Peyer's patch (tissue), 4 donors: ENCODE data around the gene ARPC1A.

Experiments
- POLR2A ChIP-seq, 2 donors: fragments of 450-650 bp; IDR thresholded peaks; one replicate each; pipeline ENCODE4 v1.5.1; 2017; ENCODE audit warnings: antibody characterized with exemption in 2 of 2, mild to moderate bottlenecking in 2 of 2, moderate library complexity in 2 of 2
- TF ChIP-seq, protein P1 (sequence below), 6 experiments: fragments of 450-650 bp in 4 of 6; fragments of 200-600 bp in 2 of 6; sonication (generic) in 1 of 6; IDR thresholded peaks; one replicate each; pipeline ENCODE4 v1.5.1; 2017 to 2019; ENCODE audit warnings: antibody characterized with exemption in 6 of 6, mild to moderate bottlenecking in 3 of 6, moderate library complexity in 1 of 6

DNA sequence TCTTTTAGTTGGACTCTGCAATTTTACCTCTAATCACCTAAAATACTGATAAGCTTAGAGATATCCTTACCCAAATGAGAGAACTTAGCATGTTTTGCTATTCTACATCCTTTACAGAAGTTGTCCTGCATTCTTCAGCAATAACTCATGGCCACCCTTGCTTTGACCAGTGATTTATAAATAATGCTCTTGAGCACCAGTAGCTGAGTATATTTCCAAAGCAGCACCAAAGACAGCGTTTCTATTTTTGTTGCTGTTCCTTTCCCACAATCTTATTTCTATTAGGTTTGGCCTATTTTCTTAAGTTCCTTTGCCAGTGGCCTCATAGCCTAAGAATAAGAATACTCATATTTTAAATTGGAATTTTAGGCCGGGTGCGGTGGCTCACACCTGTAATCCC is 15.0 kb downstream of the ARPC1A start:
- TF ChIP-seq, protein P1, sequence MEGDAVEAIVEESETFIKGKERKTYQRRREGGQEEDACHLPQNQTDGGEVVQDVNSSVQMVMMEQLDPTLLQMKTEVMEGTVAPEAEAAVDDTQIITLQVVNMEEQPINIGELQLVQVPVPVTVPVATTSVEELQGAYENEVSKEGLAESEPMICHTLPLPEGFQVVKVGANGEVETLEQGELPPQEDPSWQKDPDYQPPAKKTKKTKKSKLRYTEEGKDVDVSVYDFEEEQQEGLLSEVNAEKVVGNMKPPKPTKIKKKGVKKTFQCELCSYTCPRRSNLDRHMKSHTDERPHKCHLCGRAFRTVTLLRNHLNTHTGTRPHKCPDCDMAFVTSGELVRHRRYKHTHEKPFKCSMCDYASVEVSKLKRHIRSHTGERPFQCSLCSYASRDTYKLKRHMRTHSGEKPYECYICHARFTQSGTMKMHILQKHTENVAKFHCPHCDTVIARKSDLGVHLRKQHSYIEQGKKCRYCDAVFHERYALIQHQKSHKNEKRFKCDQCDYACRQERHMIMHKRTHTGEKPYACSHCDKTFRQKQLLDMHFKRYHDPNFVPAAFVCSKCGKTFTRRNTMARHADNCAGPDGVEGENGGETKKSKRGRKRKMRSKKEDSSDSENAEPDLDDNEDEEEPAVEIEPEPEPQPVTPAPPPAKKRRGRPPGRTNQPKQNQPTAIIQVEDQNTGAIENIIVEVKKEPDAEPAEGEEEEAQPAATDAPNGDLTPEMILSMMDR (IDR thresholded peaks at IDR 0.05): no peak
- no peak for TF ChIP-seq POLR2A (IDR thresholded peaks at IDR 0.05)
